Smooth muscle cell (in vitro differentiated cells): Measurements from ENCODE around the gene TBL1Y. TPM values are rescaled to one million over a fixed set of nuclear protein-coding genes. Genes with fewer than 3 reads are reported as not detected.
"Not testable (repeated sequence)": the region's sequence is repeated elsewhere in the genome, so short reads cannot be mapped to it uniquely, and the experiment has no call there.

Source experiments
- DNase-seq: peaks from one replicate; lab custom pipeline; 2025; ENCODE audit not compliant: unreplicated experiment; lab: John Stamatoyannopoulos, UW
- H2AFZ ChIP-seq: fragments of 200-600 bp; sonication (generic); 2 replicates; pipeline ENCODE4 v1.6.0; 2016; ENCODE audit warnings: antibody characterized with exemption, low read depth, mild to moderate bottlenecking
- H3F3A ChIP-seq: fragments of 200-600 bp; sonication (generic); 2 replicates; pipeline ENCODE4 v1.6.0; 2017; ENCODE audit warnings: antibody characterized with exemption, low read depth
- H3K27ac ChIP-seq: fragments of 200-600 bp; sonication (generic); 2 replicates; pipeline ENCODE4 v1.5.1; 2016; ENCODE audit warnings: low read depth, mild to moderate bottlenecking
- H3K27me3 ChIP-seq: fragments of 200-600 bp; sonication (generic); 2 replicates; pipeline ENCODE4 v1.6.1; 2016; ENCODE audit warnings: low read depth, mild to moderate bottlenecking
- H3K36me3 ChIP-seq: fragments of 200-600 bp; sonication (generic); 2 replicates; pipeline ENCODE4 v1.5.1; 2016; ENCODE audit warnings: low read depth
- H3K4me1 ChIP-seq: fragments of 200-600 bp; sonication (generic); 2 replicates; pipeline ENCODE4 v1.5.1; 2016; ENCODE audit warnings: low read depth
- H3K4me2 ChIP-seq: fragments of 200-600 bp; sonication (generic); 2 replicates; pipeline ENCODE4 v1.6.0; 2016; ENCODE audit warnings: mild to moderate bottlenecking
- H3K4me3 ChIP-seq: fragments of 200-600 bp; sonication (generic); 2 replicates; pipeline ENCODE4 v1.5.1; 2016; ENCODE audit warnings: mild to moderate bottlenecking
- H3K79me2 ChIP-seq: fragments of 200-600 bp; sonication (generic); 2 replicates; pipeline ENCODE4 v1.6.0; 2016; ENCODE audit warnings: low read depth, mild to moderate bottlenecking
- H3K9ac ChIP-seq: fragments of 200-600 bp; sonication (generic); 2 replicates; pipeline ENCODE4 v1.6.0; 2016; ENCODE audit warnings: low read depth
- H3K9me3 ChIP-seq: fragments of 200-600 bp; sonication (generic); replicated peaks from 2 replicates; pipeline ENCODE4 v1.5.1; 2016; ENCODE audit warnings: low read depth
- H4K20me1 ChIP-seq: fragments of 200-600 bp; sonication (generic); 2 replicates; pipeline ENCODE4 v1.6.0; 2016; ENCODE audit warnings: low read depth
- CTCF ChIP-seq: fragments of 200-600 bp; sonication (generic); IDR thresholded peaks from 2 replicates; pipeline ENCODE4 v1.5.1; 2017; ENCODE audit warnings: borderline replicate concordance, mild to moderate bottlenecking, antibody characterized with exemption; ENCODE audit not compliant: insufficient read depth, poor library complexity, severe bottlenecking
- WGBS: methylation state at CpG from one replicate; pipeline ENCODE4 v1.1.7; 2016; ENCODE audit warnings: low lambda C conversion rate; 5-methylcytosine and 5-hydroxymethylcytosine counted together
- polyA plus RNA-seq: library from polyadenylated mRNA; unstranded; fragments of >200 nt; fragmentation: Nextera tagmentation; extraction: Ambion mirVana; gene quantifications from 2 replicates; pipeline ENCODE4 v1.2.1, GENCODE V29; 2016
- total RNA-seq: library from RNA; depleted of rRNA; stranded (reverse); fragments of >200 nt; gene quantifications from 2 replicates; pipeline ENCODE4 v1.2.3, GENCODE V29; 2014

TBL1Y gene
- total and polyA plus RNA-seq, 2 experiments from 2014 or later, result not detected

- H3K9me3 ChIP-seq, result no peaks in the 10 kb centered on the region
- WGBS, result no CpG with 5 or more reads among the region's 1 CpG
- no peaks in the 10 kb centered on the region for H3K27me3 ChIP-seq
- H2AFZ ChIP-seq, result no peak overlapping the region
- H3K4me2 ChIP-seq, result no peak overlapping the region
- no peak overlapping the region for H3K9ac ChIP-seq
- no peaks in the 10 kb centered on the region for H3F3A ChIP-seq
- TF ChIP-seq CTCF, result no peak
- DNase-seq, result no peak
- no peak overlapping the region for H3K27ac ChIP-seq
- no peak overlapping the region for H3K4me3 ChIP-seq
- H3K4me1 ChIP-seq, result no peaks in the 10 kb centered on the region
- H3K79me2 ChIP-seq, result no peaks in the 10 kb centered on the region
- no peaks in the 10 kb centered on the region for H3K36me3 ChIP-seq
- no peaks in the 10 kb centered on the region for H4K20me1 ChIP-seq
Observed at GRCh38 chrY:6907591-6907990, 2.9 kb upstream of the TBL1Y start.

GRCh38 chrY:6908021-6908420 is 2.5 kb upstream of the TBL1Y start:
- not testable (repeated sequence) for H3K4me1 ChIP-seq, H2AFZ ChIP-seq, H4K20me1 ChIP-seq, H3F3A ChIP-seq, H3K27me3 ChIP-seq, H3K9ac ChIP-seq, H3K36me3 ChIP-seq, H3K27ac ChIP-seq, DNase-seq, H3K4me2 ChIP-seq, H3K9me3 ChIP-seq, H3K4me3 ChIP-seq, H3K79me2 ChIP-seq
- no CpG with 5 or more reads among the region's 6 CpGs for WGBS

GRCh38 chrY:6909118-6909521 is 1.4 kb upstream of the TBL1Y start:
- H3K4me2 ChIP-seq, result no peak overlapping the region
- no peaks in the 10 kb centered on the region for H3K9me3 ChIP-seq
- H3K4me1 ChIP-seq, result no peaks in the 10 kb centered on the region
- H2AFZ ChIP-seq, result no peak overlapping the region
- no peak for TF ChIP-seq CTCF
- no peaks in the 10 kb centered on the region for H3K79me2 ChIP-seq
- H3K9ac ChIP-seq, result no peak overlapping the region
- H4K20me1 ChIP-seq, result no peaks in the 10 kb centered on the region
- no CpG with 5 or more reads among the region's 14 CpGs for WGBS
- no peaks in the 10 kb centered on the region for H3F3A ChIP-seq
- no peaks in the 10 kb centered on the region for H3K36me3 ChIP-seq
- H3K4me3 ChIP-seq, result no peak overlapping the region
- no peak for DNase-seq
- H3K27ac ChIP-seq, result no peak overlapping the region
- no peaks in the 10 kb centered on the region for H3K27me3 ChIP-seq

GRCh38 chrY:6909856-6910255 is 641 bp upstream of the TBL1Y start:
- Histone ChIP-seq H3K4me3 (no peak overlapping the region), H3F3A (no peaks in the 10 kb centered on the region), H3K27me3 (no peaks in the 10 kb centered on the region), H2AFZ (no peak overlapping the region), H3K4me1 (no peaks in the 10 kb centered on the region), H4K20me1 (no peaks in the 10 kb centered on the region), H3K4me2 (no peak overlapping the region), H3K27ac (no peak overlapping the region), H3K36me3 (no peaks in the 10 kb centered on the region), H3K9me3 (no peaks in the 10 kb centered on the region), H3K79me2 (no peaks in the 10 kb centered on the region), H3K9ac (no peak overlapping the region)
- no peak for DNase-seq
- WGBS, result no CpG with 5 or more reads among the region's 14 CpGs
- TF ChIP-seq CTCF, result no peak
